G401 (cell line): ENCODE results near the gene STK38. TPM values are rescaled to one million over a fixed set of nuclear protein-coding genes. Genes with fewer than 3 reads are reported as not detected.

Experiments used
- DNase-seq: peaks from one replicate; pipeline ENCODE4 v3.0.0-alpha.2; 2015; ENCODE audit warnings: low spot score
- in situ Hi-C: cut with HindIII; loops from 2 replicates; pipeline ENCODE4 v1.10.0; 2016; ENCODE audit warnings: low sequenced_read_pairs, mixed read lengths
- total RNA-seq: library from RNA; depleted of rRNA; stranded (reverse); fragments of >200 nt; shearing (Covaris generic); gene quantifications from 2 replicates; pipeline ENCODE4 v1.2.3, GENCODE V29; 2014

Gene STK38
- total RNA-seq, 1 experiment from 2014 or later = 19.6 TPM

GRCh38 chr6:36571122-36572043 lies 24.1 kb upstream of the STK38 start:
- in situ Hi-C loops = no loop called here
- no peak for DNase-seq

GRCh38 chr6:36570264-36570663 lies 23.0 kb upstream of the STK38 start:
- no peak for DNase-seq
- in situ Hi-C loops = no loop called here

- in situ Hi-C loops = no loop called here
- no peak for DNase-seq
These were observed 19.2 kb upstream of the STK38 start for GRCh38 chr6:36566418-36566905.

- in situ Hi-C loops = no loop called here
These were observed 16.6 kb upstream of the STK38 start for GRCh38 chr6:36563928-36564284.

GRCh38 chr6:36563237-36563927 lies 16.1 kb upstream of the STK38 start:
- no peak for DNase-seq
- in situ Hi-C loops = no loop called here

More at GRCh38 chr6:36563928-36564284, 16.6 kb upstream of the STK38 start:
- no peak for DNase-seq

- no peak for DNase-seq
These were observed 13.5 kb upstream of the STK38 start for GRCh38 chr6:36560822-36561221.

GRCh38 chr6:36559011-36559793 lies 11.9 kb upstream of the STK38 start:
- DNase-seq = no peak
- in situ Hi-C loops = no loop called here

More at GRCh38 chr6:36560822-36561221, 13.5 kb upstream of the STK38 start:
- in situ Hi-C loops = no loop called here

GRCh38 chr6:36556281-36556680 lies 9.0 kb upstream of the STK38 start:
- in situ Hi-C loops = no loop called here
- DNase-seq = no peak

GRCh38 chr6:36555750-36556252 lies 8.5 kb upstream of the STK38 start:
- DNase-seq = no peak
- in situ Hi-C loops = no loop called here

- no peak for DNase-seq
- in situ Hi-C loops = no loop called here
These were observed 3.3 kb upstream of the STK38 start for GRCh38 chr6:36550473-36551000.

GRCh38 chr6:36548401-36548743 lies 1.1 kb upstream of the STK38 start:
- in situ Hi-C loops = no loop called here
- DNase-seq = no peak

- in situ Hi-C loops = no loop called here
- DNase-seq = peak; percentile 10
These were observed 544 bp upstream of the STK38 start for GRCh38 chr6:36547646-36548400.

- DNase-seq = peak; percentile 65
- in situ Hi-C loops = no loop called here
These were observed 865 bp downstream of the STK38 start for GRCh38 chr6:36546308-36546919.

- in situ Hi-C loops = no loop called here
- DNase-seq = no peak
These were observed 1.4 kb downstream of the STK38 start for GRCh38 chr6:36545767-36546307.

GRCh38 chr6:36544228-36544627 lies 3.1 kb downstream of the STK38 start:
- in situ Hi-C loops = no loop called here
- no peak for DNase-seq

GRCh38 chr6:36542041-36542440 lies 5.2 kb downstream of the STK38 start:
- no peak for DNase-seq
- in situ Hi-C loops = no loop called here

- DNase-seq = no peak
These were observed 7.3 kb downstream of the STK38 start for GRCh38 chr6:36539814-36540568.

More at GRCh38 chr6:36539814-36540568, 7.3 kb downstream of the STK38 start:
- in situ Hi-C loops = no loop called here
